HCT116 (cell line): ENCODE results near the gene RAB27A. TPM values are rescaled to one million over a fixed set of nuclear protein-coding genes. Genes with fewer than 3 reads are reported as not detected.

ENCODE experiments used
- ATAC-seq: fragments of 200-7000 bp; cut with Tn5 transposase; 2 replicates; pipeline ENCODE4 v1.9.1; 2020; ENCODE audit warnings: mild to moderate bottlenecking, moderate library complexity
- BruUV-seq: library from RNA; stranded (reverse); fragments of 400-500 nt; replicated peaks from 2 replicates; lab custom pipeline; 2021; lab: Mats Ljungman, UMichigan
- CTCF ChIA-PET: fragments of 300-600 bp; sonication (Branson Sonifier 250); formaldehyde crosslinking; loops from one replicate; lab custom pipeline; 2021; ENCODE audit warnings: antibody characterized with exemption; lab: Charles Lee
- POLR2A ChIA-PET: fragments of 300-600, 350-600 bp; sonication (Branson Sonifier 250); formaldehyde crosslinking; loops from one replicate; lab custom pipeline; 2021; ENCODE audit warnings: antibody characterized with exemption; lab: Charles Lee
- RAD21 ChIA-PET, 2 experiments: fragments of 300-600 bp; sonication (Branson Sonifier 250); formaldehyde crosslinking; loops; one replicate each; lab custom pipeline; 2023; ENCODE audit warnings: low total read pairs in 2 of 2; ENCODE audit not compliant: uncharacterized antibody in 2 of 2, unreplicated experiment in 2 of 2, low non-redundant PET in 1 of 2; lab: Charles Lee
- DNase-seq: peaks from one replicate; pipeline ENCODE4 v3.0.0-alpha.2; 2010; ENCODE audit warnings: low read depth, low spot score
- H2AFZ ChIP-seq: fragments of 200-600 bp; shearing (Covaris generic), sonication (generic); 2 replicates; pipeline ENCODE4 v1.6.1; 2017; ENCODE audit warnings: low read depth, mixed run types, mixed read lengths, antibody characterized with exemption, low read length; ENCODE audit not compliant: poor library complexity, severe bottlenecking
- H3K27ac ChIP-seq: 2 replicates; pipeline ENCODE4 v1.5.1; 2012; ENCODE audit warnings: low read depth, low read length
- H3K27me3 ChIP-seq: fragments of 200-600 bp; sonication (generic); 2 replicates; pipeline ENCODE4 v1.6.1; 2016; ENCODE audit warnings: mixed run types, low read length, mixed read lengths; ENCODE audit not compliant: insufficient read depth
- H3K36me3 ChIP-seq, 2 experiments: fragments of 200-500 bp in 1 of 2; fragments of 200-600 bp in 1 of 2; sonication (Bioruptor generic) in 1 of 2; sonication (generic) in 1 of 2; 2 replicates each; pipeline versions ENCODE4 v1.5.1 to v1.6.1; 2014 to 2016; ENCODE audit warnings: low read length in 2 of 2, inconsistent platforms in 1 of 2, mixed read lengths in 1 of 2, mixed run types in 1 of 2; ENCODE audit not compliant: insufficient read depth in 2 of 2, control insufficient read depth in 1 of 2
- H3K4me1 ChIP-seq, 2 experiments: fragments of 200-600 bp in 1 of 2; sonication (generic) in 1 of 2; 2 replicates each; pipeline versions ENCODE4 v1.5.1 to v1.6.1; 2012 to 2017; ENCODE audit warnings: low read length in 2 of 2, inconsistent platforms in 1 of 2, mild to moderate bottlenecking in 1 of 2, mixed read lengths in 1 of 2, mixed run types in 1 of 2, moderate library complexity in 1 of 2; ENCODE audit not compliant: insufficient read depth in 2 of 2, control insufficient read depth in 1 of 2
- H3K4me2 ChIP-seq: fragments of 200-600 bp; sonication (generic); 2 replicates; pipeline ENCODE4 v1.6.1; 2017; ENCODE audit warnings: mixed run types, low read length, mixed read lengths
- H3K4me3 ChIP-seq, 2 experiments: fragments of 200-600 bp in 1 of 2; sonication (generic) in 1 of 2; replicated peaks in 1 of 2; 2 replicates each; pipeline ENCODE4 v1.5.1; 2011 to 2016; ENCODE audit warnings: low read length in 2 of 2, control low read depth in 1 of 2, low read depth in 1 of 2, mild to moderate bottlenecking in 1 of 2, mixed read lengths in 1 of 2, mixed run types in 1 of 2
- H3K79me2 ChIP-seq: fragments of 200-600 bp; sonication (generic); 2 replicates; pipeline ENCODE4 v1.6.1; 2017; ENCODE audit warnings: mild to moderate bottlenecking, mixed run types, low read length, moderate library complexity, mixed read lengths; ENCODE audit not compliant: insufficient read depth
- H3K9ac ChIP-seq: fragments of 200-600 bp; sonication (generic); 2 replicates; pipeline ENCODE4 v1.6.1; 2016; ENCODE audit warnings: low read length, mixed read lengths
- H3K9me2 ChIP-seq: fragments of 200-600 bp; sonication (generic), shearing (Covaris generic); 2 replicates; pipeline ENCODE4 v1.6.1; 2017; ENCODE audit warnings: mixed run types, mild to moderate bottlenecking, moderate library complexity; ENCODE audit not compliant: insufficient read depth
- H3K9me3 ChIP-seq, 2 experiments: fragments of 200-500 bp in 1 of 2; fragments of 200-600 bp in 1 of 2; sonication (Bioruptor generic) in 1 of 2; sonication (generic) in 1 of 2; 2 replicates each; pipeline ENCODE4 v1.6.1; 2014 to 2017; ENCODE audit warnings: low read length in 2 of 2, mixed read lengths in 2 of 2, inconsistent platforms in 1 of 2, low read depth in 1 of 2, mild to moderate bottlenecking in 1 of 2, mixed run types in 1 of 2, moderate library complexity in 1 of 2; ENCODE audit not compliant: control insufficient read depth in 1 of 2, insufficient read depth in 1 of 2
- H4K20me1 ChIP-seq: fragments of 200-600 bp; sonication (generic), shearing (Covaris generic); 2 replicates; pipeline ENCODE4 v1.6.1; 2017; ENCODE audit warnings: mixed run types, mild to moderate bottlenecking, moderate library complexity; ENCODE audit not compliant: insufficient read depth
- CBX3 ChIP-seq: IDR thresholded peaks from 2 replicates; pipeline ENCODE4 v1.6.1; 2012; ENCODE audit warnings: low read depth
- CEBPB ChIP-seq: IDR thresholded peaks from 2 replicates; pipeline ENCODE4 v1.6.1; 2012; ENCODE audit warnings: low read depth
- ELF1 ChIP-seq: IDR thresholded peaks from 2 replicates; pipeline ENCODE4 v1.6.1; 2012; ENCODE audit warnings: low read depth, borderline replicate concordance
- EZH2 ChIP-seq: fragments of 200-600 bp; sonication (generic); IDR thresholded peaks from 2 replicates; pipeline ENCODE4 v1.6.1; 2017; ENCODE audit warnings: antibody characterized with exemption, mixed run types
- EZH2phosphoT487 ChIP-seq: fragments of 200-600 bp; IDR thresholded peaks from 2 replicates; pipeline ENCODE4 v1.6.1; 2018; ENCODE audit warnings: antibody characterized with exemption, borderline replicate concordance
- FOSL1 ChIP-seq: IDR thresholded peaks from 2 replicates; pipeline ENCODE4 v1.6.1; 2012; ENCODE audit warnings: low read depth
- JUND ChIP-seq: IDR thresholded peaks from 2 replicates; pipeline ENCODE4 v1.6.1; 2012
- POLR2A ChIP-seq: IDR thresholded peaks from 2 replicates; pipeline ENCODE4 v1.7.0; 2011; ENCODE audit warnings: borderline replicate concordance; ENCODE audit not compliant: insufficient read depth, insufficient read length; ENCODE audit errors: extremely low read depth
- POLR2AphosphoS5 ChIP-seq: IDR thresholded peaks from 2 replicates; pipeline ENCODE4 v1.6.1; 2011; ENCODE audit warnings: mild to moderate bottlenecking, low read depth, low read length, moderate library complexity
- RAD21 ChIP-seq: IDR thresholded peaks from 2 replicates; pipeline ENCODE4 v1.6.1; 2012; ENCODE audit warnings: low read depth, mild to moderate bottlenecking
- SIN3A ChIP-seq: IDR thresholded peaks from 2 replicates; pipeline ENCODE4 v1.6.1; 2012; ENCODE audit warnings: low read depth
- SP1 ChIP-seq: IDR thresholded peaks from 2 replicates; pipeline ENCODE4 v1.6.1; 2012; ENCODE audit warnings: low read depth
- TCF7L2 ChIP-seq: IDR thresholded peaks from 2 replicates; pipeline ENCODE4 v1.7.0; 2011; ENCODE audit warnings: borderline replicate concordance, inconsistent platforms; ENCODE audit not compliant: insufficient read depth, insufficient read length; ENCODE audit errors: extremely low read depth
- ZFX ChIP-seq: fragments of 450-650 bp; IDR thresholded peaks from 2 replicates; pipeline ENCODE4 v1.6.1; 2017
- ZNF274 ChIP-seq: fragments of 200-500 bp; sonication (Bioruptor generic); IDR thresholded peaks from 2 replicates; pipeline ENCODE4 v1.6.1; 2014; ENCODE audit warnings: mild to moderate bottlenecking, low read depth, low read length, inconsistent platforms
- intact Hi-C: fragments of 100-400 bp; cut with micrococcal nuclease; formaldehyde crosslinking; loops from 2 replicates; pipeline ENCODE4 v1.10.0; 2022
- total RNA-seq: library from RNA; stranded (reverse); gene quantifications from one replicate; pipeline ENCODE4 v1.2.1, GENCODE V29; 2021; ENCODE audit not compliant: unreplicated experiment
- TF ChIP-seq, protein P1 (sequence below): IDR thresholded peaks from 2 replicates; pipeline ENCODE4 v1.6.1; 2012; ENCODE audit warnings: low read depth
- TF ChIP-seq, protein P2 (sequence below): IDR thresholded peaks from 2 replicates; pipeline ENCODE4 v1.6.1; 2012
- TF ChIP-seq, protein P3 (sequence below): IDR thresholded peaks from 2 replicates; pipeline ENCODE4 v1.6.1; 2012
- TF ChIP-seq, protein P4 (sequence below), 3 experiments: fragments of 200-600 bp in 1 of 3; sonication (generic) in 1 of 3; IDR thresholded peaks in 2 of 3; conservative IDR thresholded peaks in 1 of 3; 2 replicates each; pipeline ENCODE4 v1.5.1; 2012 to 2017; ENCODE audit warnings: low read depth in 2 of 3, low read length in 2 of 3, antibody characterized with exemption in 1 of 3, borderline replicate concordance in 1 of 3, control low read depth in 1 of 3, mild to moderate bottlenecking in 1 of 3, mixed read lengths in 1 of 3, mixed run types in 1 of 3, moderate library complexity in 1 of 3; ENCODE audit not compliant: insufficient read depth in 1 of 3
- TF ChIP-seq, protein P5 (sequence below): IDR thresholded peaks from 2 replicates; pipeline ENCODE4 v1.6.1; 2011; ENCODE audit warnings: mild to moderate bottlenecking, low read length, moderate library complexity; ENCODE audit not compliant: insufficient replicate concordance; ENCODE audit errors: extremely low read depth

The RAB27A gene
- total RNA-seq, 1 experiment from 2014 or later = 8.8 TPM

DNA sequence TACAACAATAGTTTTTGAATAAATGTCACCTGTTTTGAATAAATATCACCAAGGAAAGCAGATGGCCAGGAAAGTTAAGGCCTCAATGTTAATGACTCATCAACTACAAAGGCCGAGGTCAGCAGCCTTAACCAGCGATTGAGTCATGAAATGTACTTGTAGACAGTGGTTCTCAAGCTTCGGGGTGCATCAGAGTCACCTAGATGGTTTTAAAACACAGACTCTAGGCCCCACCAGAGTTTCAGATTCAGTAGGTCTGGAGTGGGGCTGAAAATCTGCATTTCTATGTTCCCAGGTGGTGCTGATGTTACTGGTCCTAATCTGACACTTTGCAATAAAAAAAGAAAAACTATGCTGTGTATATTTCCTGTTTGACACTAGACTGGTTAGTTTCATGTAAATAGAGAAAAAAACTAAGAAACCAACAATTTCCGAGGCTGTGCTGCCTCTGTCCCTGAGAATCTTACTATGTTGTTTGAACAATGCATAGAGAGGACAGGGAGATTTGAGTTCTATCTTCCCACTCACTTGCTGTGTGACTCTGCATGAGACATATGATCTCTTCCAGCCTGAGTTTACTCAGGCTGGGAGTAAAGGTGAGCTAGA, 9.8 kb downstream of the RAB27A start:
- H3K27ac ChIP-seq = no peak overlapping the region
- ChIA-PET RAD21 (no interaction called here), POLR2A (no interaction called here), CTCF (no interaction called here)
- H4K20me1 ChIP-seq = no peaks in the 10 kb centered on the region
- H3K9me2 ChIP-seq = no peaks in the 10 kb centered on the region
- no peaks in the 10 kb centered on the region for H3K9me3 ChIP-seq
- H3K4me3 ChIP-seq = peak overlapping the region in 1 of 2 experiments; percentile 9; a peak in 1 of 4 replicates
- BruUV-seq = no TSS peak
- intact Hi-C loops = no loop called here
- H3K36me3 ChIP-seq = no peaks in the 10 kb centered on the region
- no peak overlapping the region for H2AFZ ChIP-seq
- TF ChIP-seq FOSL1 (peak; percentile 85), SP1 (peak; percentile 40), CBX3 (no peak), JUND (peak; percentile 81), ZFX (no peak), CEBPB (0 out of 2 replicates have a peak, but pooled peaks have one; percentile 43), EZH2 (no peak), ZNF274 (no peak), EZH2phosphoT487 (no peak), TCF7L2 (peak; percentile 92), POLR2A (no peak), POLR2AphosphoS5 (no peak), RAD21 (no peak), ELF1 (no peak), SIN3A (no peak)
- TF ChIP-seq, protein P1, sequence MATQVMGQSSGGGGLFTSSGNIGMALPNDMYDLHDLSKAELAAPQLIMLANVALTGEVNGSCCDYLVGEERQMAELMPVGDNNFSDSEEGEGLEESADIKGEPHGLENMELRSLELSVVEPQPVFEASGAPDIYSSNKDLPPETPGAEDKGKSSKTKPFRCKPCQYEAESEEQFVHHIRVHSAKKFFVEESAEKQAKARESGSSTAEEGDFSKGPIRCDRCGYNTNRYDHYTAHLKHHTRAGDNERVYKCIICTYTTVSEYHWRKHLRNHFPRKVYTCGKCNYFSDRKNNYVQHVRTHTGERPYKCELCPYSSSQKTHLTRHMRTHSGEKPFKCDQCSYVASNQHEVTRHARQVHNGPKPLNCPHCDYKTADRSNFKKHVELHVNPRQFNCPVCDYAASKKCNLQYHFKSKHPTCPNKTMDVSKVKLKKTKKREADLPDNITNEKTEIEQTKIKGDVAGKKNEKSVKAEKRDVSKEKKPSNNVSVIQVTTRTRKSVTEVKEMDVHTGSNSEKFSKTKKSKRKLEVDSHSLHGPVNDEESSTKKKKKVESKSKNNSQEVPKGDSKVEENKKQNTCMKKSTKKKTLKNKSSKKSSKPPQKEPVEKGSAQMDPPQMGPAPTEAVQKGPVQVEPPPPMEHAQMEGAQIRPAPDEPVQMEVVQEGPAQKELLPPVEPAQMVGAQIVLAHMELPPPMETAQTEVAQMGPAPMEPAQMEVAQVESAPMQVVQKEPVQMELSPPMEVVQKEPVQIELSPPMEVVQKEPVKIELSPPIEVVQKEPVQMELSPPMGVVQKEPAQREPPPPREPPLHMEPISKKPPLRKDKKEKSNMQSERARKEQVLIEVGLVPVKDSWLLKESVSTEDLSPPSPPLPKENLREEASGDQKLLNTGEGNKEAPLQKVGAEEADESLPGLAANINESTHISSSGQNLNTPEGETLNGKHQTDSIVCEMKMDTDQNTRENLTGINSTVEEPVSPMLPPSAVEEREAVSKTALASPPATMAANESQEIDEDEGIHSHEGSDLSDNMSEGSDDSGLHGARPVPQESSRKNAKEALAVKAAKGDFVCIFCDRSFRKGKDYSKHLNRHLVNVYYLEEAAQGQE = no peak
- TF ChIP-seq, protein P2, sequence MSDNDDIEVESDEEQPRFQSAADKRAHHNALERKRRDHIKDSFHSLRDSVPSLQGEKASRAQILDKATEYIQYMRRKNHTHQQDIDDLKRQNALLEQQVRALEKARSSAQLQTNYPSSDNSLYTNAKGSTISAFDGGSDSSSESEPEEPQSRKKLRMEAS = peak; percentile 16; the same call in 1 of the 2 replicates
- TF ChIP-seq, protein P3, sequence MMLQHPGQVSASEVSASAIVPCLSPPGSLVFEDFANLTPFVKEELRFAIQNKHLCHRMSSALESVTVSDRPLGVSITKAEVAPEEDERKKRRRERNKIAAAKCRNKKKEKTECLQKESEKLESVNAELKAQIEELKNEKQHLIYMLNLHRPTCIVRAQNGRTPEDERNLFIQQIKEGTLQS = no peak
- TF ChIP-seq, protein P4, sequence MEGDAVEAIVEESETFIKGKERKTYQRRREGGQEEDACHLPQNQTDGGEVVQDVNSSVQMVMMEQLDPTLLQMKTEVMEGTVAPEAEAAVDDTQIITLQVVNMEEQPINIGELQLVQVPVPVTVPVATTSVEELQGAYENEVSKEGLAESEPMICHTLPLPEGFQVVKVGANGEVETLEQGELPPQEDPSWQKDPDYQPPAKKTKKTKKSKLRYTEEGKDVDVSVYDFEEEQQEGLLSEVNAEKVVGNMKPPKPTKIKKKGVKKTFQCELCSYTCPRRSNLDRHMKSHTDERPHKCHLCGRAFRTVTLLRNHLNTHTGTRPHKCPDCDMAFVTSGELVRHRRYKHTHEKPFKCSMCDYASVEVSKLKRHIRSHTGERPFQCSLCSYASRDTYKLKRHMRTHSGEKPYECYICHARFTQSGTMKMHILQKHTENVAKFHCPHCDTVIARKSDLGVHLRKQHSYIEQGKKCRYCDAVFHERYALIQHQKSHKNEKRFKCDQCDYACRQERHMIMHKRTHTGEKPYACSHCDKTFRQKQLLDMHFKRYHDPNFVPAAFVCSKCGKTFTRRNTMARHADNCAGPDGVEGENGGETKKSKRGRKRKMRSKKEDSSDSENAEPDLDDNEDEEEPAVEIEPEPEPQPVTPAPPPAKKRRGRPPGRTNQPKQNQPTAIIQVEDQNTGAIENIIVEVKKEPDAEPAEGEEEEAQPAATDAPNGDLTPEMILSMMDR (IDR thresholded peaks at IDR 0.05 in 2 of 3, conservative IDR thresholded peaks at IDR 0.05 in 1 of 3; ENCODE audit: borderline replicate concordance in 1 of 3, insufficient read depth in 1 of 3, low read depth in 2 of 3, low read length in 2 of 3) = no peak
- TF ChIP-seq, protein P5, sequence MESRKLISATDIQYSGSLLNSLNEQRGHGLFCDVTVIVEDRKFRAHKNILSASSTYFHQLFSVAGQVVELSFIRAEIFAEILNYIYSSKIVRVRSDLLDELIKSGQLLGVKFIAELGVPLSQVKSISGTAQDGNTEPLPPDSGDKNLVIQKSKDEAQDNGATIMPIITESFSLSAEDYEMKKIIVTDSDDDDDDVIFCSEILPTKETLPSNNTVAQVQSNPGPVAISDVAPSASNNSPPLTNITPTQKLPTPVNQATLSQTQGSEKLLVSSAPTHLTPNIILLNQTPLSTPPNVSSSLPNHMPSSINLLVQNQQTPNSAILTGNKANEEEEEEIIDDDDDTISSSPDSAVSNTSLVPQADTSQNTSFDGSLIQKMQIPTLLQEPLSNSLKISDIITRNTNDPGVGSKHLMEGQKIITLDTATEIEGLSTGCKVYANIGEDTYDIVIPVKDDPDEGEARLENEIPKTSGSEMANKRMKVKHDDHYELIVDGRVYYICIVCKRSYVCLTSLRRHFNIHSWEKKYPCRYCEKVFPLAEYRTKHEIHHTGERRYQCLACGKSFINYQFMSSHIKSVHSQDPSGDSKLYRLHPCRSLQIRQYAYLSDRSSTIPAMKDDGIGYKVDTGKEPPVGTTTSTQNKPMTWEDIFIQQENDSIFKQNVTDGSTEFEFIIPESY = no peak
- TF ChIP-seq, all 23 proteins: peak for 6
- peak; percentile 65 for DNase-seq
- no peaks in the 10 kb centered on the region for H3K27me3 ChIP-seq
- 0 out of 2 replicates have a peak overlapping the region, but pooled peaks have one; percentile 4 for H3K9ac ChIP-seq
- H3K79me2 ChIP-seq = no peaks in the 10 kb centered on the region
- peaks cover 11 to 22% of the 10 kb centered on the region in 2 experiments for H3K4me1 ChIP-seq
- H3K4me2 ChIP-seq = peak overlapping the region; percentile 63
- ATAC-seq = peak; percentile 85
